AG08395 (cell line): ENCODE results near the gene HDAC6.
"Not testable (repeated sequence)": the region's sequence is repeated elsewhere in the genome, so short reads cannot be mapped to it uniquely, and the experiment has no call there.

Experiments
- DNase-seq: peaks from one replicate; pipeline ENCODE4 v3.0.0; 2012; ENCODE audit warnings: mixed read lengths, low spot score

The HDAC6 gene

GRCh38 chrX:48826135-48826875, 24.4 kb downstream of the HDAC6 start, which contains the start of gene ERAS:
Gene ERAS (plus strand): TSS chrX:48826513. CDS start chrX:48829124, 2,611 bp downstream.
- no peak for DNase-seq

- DNase-seq: no peak
Observed at GRCh38 chrX:48826876-48827653, 25.2 kb downstream of the HDAC6 start.

GRCh38 chrX:48827654-48827968, 25.7 kb downstream of the HDAC6 start:
- DNase-seq: no peak

- no peak for DNase-seq
Observed at GRCh38 chrX:48829016-48829735, 27.3 kb downstream of the HDAC6 start.

GRCh38 chrX:48831136-48831908, 29.5 kb downstream of the HDAC6 start:
- DNase-seq: no peak

- DNase-seq: no peak
Observed at GRCh38 chrX:48831909-48832291, 30.0 kb downstream of the HDAC6 start.

- DNase-seq: peak; percentile 29
Observed at GRCh38 chrX:48833542-48834138, 31.8 kb downstream of the HDAC6 start.

- DNase-seq: no peak
Observed at GRCh38 chrX:48834383-48834709, 32.5 kb downstream of the HDAC6 start.

- no peak for DNase-seq
Observed at GRCh38 chrX:48835524-48836329, 33.9 kb downstream of the HDAC6 start, which contains the start of gene PCSK1N. Gene PCSK1N (minus strand): TSS chrX:48835610. CDS start chrX:48835532, 78 bp downstream.

GRCh38 chrX:48839686-48840085, 37.8 kb downstream of the HDAC6 start:
- no peak for DNase-seq

GRCh38 chrX:48848847-48849246, 47.0 kb downstream of the HDAC6 start:
- DNase-seq: no peak

- DNase-seq: no peak
Observed at GRCh38 chrX:48852857-48853256, 51.0 kb downstream of the HDAC6 start.

- not testable (repeated sequence) for DNase-seq
Observed at GRCh38 chrX:48853494-48853893, 51.6 kb downstream of the HDAC6 start.

GRCh38 chrX:48854121-48854804, 52.4 kb downstream of the HDAC6 start:
- DNase-seq: not testable (repeated sequence)

GRCh38 chrX:48854898-48855297, 53.0 kb downstream of the HDAC6 start:
- DNase-seq: no peak

GRCh38 chrX:48864210-48864609, 62.3 kb downstream of the HDAC6 start:
- peak; percentile 15 for DNase-seq

GRCh38 chrX:48872017-48872416, 70.2 kb downstream of the HDAC6 start:
- not testable (repeated sequence) for DNase-seq
